NCI-H1105 (cell line): ENCODE measurements around the gene RBM33.

ENCODE experiments used
- DNase-seq: peaks from one replicate; lab custom pipeline; 2025; lab: John Stamatoyannopoulos, UW

Gene RBM33

GRCh38 chr7:155624412-155624811 is 20.0 kb upstream of the RBM33 start:
- DNase-seq = no peak

DNA sequence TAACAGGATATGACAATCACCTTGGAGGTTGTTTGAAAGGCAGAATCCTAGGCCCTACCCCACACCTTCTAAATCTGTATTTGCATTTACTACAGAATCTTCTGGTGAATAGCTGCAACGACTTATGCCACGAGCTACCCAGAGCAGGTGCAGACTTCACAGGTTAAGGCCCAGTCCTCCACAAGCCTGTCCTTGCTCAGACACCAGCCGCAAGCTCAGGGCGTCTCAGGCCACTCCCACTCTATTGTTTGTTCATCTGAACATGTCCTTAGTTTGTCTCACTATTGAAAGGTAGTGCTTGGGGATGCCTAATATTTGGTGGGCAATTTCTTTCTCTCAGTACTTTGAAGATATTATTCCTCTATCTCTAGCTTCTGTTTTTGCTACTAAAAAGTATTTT is 18.9 kb upstream of the RBM33 start:
- no peak for DNase-seq

GRCh38 chr7:155629171-155629570 is 15.3 kb upstream of the RBM33 start:
- no peak for DNase-seq

GRCh38 chr7:155631155-155631554 is 13.3 kb upstream of the RBM33 start:
- DNase-seq = no peak

DNA sequence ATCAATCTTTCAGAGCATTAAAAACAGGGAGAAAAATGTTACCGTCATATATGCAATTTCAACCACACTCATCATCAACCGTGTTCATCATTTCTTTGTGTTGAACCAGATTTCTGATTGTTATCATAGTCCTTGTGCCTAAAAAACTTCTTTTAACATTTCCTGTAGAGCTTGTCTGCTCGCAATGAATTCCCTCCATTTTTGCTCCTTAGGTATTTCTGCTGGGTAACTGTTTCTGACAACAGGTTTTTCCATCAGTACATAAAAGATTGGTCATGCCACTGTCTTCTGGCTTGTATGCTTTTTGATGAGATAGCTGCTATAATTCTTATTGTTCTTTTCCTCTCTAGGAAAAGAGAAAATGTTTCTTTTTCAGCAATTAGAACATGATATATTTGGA is 8.6 kb upstream of the RBM33 start:
- DNase-seq = no peak

DNA sequence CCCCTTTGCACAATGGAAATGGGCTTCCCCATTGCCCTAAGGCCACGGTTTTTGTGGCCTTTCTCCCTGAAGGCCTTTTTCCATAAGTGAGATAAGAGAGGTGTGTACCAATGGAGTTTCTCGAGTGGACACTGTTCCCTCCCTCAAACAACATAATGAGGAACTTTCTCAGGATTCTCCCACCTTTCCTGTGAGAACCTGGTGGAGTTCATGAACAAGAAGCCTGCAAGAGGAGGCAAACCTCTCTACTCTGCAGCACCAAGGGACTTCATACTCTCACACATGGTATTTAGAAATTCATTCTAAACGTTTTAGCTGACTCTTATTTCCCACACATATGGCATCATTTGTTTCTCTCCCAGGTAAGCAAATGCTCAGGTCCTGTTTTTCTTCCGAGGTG is 7.3 kb upstream of the RBM33 start:
- no peak for DNase-seq

DNA sequence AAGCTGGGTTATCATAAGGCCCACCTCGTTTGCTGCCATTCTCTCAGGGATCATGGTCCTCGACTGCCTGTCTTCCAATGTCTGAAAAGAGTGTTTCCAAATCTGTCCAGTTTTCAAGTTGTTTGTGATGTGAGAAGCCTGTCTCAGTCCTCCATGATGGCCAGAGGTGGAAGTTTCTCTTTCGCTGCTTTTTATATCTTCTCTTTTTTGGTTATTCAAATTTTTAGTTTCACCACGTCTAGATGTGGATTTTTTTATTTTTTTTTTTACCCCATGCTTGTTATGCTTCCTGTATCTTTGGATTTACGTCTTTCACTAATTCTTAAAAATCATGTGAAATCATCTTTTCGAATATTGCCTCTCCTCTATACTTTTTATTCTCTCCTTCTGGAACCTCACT is 6.1 kb upstream of the RBM33 start:
- DNase-seq = no peak

DNA sequence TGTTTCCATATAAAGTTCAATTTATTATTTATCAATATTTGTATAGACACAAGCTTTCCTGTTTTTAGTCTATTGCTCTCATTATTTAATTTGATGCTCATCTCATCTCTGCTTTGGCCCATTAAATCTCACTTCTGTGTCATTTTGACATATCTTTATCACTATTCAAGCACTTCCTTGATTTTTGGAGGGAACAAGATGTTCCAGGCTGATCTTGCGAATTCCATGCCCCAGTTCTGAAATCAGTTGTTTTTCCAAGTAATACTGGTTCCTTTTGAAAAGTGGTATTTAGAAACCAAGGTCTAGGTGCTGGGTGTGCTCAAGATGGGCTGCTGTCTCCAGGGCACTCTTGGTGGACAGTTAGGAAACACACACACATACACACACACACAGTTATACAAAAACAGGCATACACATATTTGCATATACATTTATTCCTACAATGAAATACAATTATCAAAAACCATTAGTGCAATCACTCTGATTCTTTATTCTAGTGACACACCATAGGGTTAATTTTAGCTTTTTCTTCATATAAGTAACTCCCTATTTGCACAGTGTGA is 4.4 kb upstream of the RBM33 start:
- no peak for DNase-seq

- DNase-seq = no peak
Observed at GRCh38 chr7:155640629-155641028, 3.8 kb upstream of the RBM33 start.

DNA sequence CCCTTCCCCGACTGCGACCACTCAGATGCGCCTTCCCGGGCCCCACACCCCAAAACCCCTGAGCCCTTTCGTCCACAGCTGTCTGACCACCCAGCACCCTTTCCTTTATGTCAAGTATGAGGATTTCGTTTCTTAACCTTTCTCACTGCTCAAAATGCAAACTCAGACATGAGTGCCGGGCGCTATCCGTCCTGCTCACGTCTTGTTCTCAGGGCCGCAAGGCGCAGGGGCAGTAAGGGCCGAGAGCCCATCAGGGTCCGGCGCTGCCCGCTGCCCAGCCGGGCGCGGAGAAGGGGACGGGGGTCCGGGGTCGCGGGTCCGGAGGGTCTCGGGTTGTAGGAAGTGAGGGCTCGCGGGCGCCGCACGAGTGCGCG is 670 bp upstream of the RBM33 start:
- no peak for DNase-seq

DNA sequence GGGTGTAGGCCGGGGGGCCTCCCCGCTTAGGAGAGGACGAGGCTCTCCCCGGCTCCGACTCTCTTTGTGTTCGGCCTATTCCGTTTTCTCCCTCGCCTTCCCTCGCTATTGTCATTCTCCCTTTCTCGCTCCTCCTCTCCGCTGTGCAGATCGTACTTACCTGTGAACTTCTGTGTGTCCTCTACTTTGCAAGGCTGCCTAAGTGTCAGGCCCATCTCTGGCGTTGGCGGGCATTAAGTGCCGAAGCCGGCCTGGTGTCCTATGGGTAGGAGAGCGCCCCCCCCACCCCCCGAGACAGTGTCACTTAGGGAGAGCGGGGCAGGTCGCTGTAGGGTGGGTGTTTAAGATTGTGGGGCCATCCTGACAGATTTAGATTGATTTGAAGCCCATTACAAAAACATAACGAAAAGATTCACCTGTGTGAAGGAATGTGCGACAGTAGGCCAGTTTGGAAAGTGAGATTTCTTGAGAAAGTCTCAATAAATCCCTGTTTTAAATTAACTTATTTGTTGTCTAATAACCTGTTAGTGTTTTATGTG is 579 bp downstream of the RBM33 start:
- peak; percentile 4 for DNase-seq

DNA sequence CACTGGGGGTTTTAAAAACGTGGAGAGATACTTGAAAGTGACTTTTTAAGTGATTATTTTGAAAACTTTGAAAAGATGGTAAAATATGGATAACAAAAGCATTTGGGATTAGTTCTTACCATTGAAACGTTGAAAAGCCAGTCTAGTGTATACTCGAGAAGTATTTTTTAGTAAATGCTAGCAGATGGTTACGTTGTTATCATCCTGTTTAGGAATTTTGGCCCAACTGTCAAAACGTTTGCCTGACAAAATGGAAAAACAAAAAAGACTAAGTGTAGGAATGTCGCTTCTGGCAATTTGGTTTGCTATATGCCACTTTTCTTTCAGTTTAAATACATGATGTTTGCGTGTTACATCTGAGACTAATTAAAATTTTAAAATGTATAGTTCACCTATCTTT is 1.2 kb downstream of the RBM33 start:
- DNase-seq = no peak

DNA sequence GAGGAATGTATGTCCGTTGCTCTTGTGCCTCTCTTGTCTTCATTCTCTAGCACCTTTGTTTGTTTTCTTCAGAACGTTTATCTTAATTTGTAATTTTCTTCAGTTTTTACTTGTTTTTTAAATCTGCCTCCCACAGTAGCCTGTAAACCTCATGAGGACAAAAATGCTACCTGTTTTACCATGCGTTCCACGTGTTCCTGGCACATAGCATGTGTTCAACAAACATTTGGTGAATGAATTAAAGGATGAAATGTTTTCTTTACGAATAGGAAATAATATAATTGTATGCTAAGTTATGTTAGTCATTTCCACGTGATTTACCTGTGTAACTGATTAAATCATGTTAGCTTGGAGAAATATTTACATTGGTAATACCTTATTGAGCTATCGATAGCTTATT is 2.2 kb downstream of the RBM33 start:
- DNase-seq = no peak

GRCh38 chr7:155647302-155647701 is 2.8 kb downstream of the RBM33 start:
- DNase-seq = no peak

DNA sequence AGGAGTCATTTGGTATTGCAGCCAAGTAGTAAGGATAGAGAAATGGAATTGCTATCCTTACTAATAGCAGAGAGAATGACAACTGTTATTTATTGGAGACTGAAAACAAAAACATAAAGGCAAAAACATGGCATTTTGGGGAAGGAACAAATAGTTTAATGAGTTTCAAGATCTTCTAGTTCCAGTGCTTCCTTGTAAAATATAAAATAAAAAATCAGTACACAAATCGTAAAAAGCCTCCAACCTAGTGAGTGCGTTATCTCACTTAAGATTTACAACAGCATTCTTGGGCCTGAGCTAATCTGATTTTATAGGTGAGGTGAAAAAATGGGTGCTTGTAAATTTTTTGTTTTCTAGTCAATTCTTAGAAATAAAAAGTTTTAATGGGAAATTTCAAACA is 3.3 kb downstream of the RBM33 start:
- no peak for DNase-seq

DNA sequence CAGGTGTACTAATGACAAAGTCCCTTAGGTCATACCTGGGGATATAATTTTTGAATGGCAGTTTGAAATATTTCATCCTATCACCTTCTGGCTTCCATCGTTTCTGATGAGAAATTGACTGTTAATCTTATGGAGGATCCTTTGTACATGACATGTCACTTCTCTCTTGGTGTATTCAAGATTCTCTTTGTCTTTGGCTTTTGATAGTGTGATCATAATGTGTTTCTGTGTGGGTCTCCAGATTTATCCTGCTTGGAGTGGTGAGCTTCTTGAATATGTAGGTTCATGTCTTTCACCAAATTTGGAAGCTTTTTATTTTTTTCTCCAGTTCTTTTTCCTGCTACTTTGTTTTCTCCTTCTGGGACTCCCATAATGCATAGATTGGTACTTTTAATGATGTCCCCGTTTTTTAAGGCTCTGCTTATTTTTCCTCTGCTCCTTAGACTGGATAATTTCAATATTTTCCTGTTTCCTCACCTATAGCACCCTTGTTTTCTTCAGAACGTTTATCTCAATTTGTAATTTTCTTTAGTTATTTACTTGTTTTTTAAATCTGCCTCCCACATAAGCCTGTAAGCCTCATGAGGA is 4.4 kb downstream of the RBM33 start:
- DNase-seq = no peak

- DNase-seq = no peak
Observed at GRCh38 chr7:155649588-155649987, 5.1 kb downstream of the RBM33 start.

DNA sequence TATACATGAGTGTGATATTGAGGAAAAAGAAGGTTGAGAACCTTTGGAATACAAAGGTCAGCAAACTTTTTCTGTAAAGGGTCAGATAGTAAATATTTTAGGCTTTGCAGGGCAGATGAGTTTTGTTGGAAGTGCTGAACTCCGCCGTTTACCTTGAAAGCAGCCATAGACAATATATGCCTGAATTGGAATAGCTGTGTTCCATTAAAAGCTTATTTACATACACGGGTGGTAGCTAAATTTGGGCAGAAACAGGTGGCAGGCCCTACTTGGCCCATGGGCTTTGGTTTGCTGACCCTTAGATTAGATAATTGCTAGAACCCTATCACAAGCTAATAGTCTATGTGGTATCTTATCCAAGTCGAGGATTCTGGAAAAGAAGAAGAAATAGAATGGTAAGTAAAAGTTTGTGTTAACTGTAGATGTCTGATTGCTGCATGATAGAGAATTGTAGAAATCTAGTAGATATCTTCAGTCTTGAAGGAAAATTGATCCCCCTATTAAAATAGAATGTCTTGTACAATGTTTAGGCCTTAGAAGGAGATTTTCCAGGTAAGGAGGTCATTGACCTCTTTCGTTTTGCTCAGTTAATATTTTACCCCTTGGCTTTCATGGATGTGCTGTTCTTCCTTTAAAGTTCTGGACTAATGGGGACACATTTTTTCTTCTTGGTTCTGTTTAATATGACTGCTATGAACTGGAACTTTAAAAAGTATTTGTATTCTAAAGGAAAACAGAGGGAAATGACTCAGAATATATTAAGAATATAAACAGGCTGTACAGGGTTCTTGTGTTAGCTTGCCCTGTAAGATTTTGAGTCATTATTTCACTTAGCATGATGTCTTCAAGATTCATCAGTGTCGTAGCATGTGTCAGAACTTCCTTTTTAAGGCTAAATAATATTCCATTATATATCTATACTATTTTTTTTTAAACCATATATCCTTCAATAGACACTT is 8.0 kb downstream of the RBM33 start:
- no peak for DNase-seq

DNA sequence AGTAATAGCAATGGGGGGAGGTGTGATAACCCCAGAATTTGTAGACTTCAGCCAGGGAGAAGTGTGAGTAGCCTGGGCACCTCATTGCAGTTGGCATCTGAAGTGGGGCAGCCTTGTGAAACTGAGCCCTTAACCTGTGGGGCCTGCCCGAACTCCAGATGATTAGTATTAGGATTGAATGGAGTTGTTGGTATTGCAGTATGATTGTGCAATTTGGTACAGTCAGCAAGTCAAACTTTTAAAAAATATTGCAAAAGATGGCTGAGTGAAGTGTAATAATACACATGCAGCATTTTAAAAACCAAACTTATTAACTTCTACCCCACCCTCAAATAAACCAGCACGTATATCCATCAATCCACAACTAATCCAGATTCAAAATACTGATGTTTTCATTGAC is 9.3 kb downstream of the RBM33 start:
- no peak for DNase-seq

DNA sequence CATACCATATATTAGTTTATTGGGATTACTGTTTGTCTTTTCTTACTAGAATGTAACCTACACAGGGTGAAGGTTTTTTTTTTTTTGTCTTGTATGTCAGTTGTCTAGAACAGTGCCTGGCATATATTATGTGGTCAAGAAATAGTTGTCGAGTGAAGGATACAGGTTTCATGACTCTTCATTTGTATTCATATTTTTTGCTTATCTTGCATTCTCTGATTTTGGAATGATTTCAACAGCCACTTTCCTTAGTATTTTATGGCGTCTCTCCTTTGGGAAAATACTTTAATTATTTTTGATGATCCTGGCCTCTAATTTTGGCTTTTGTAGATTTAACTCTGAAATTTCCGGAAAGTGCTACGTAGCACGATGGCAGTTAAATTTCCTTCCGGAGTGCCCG is 12.4 kb downstream of the RBM33 start:
- no peak for DNase-seq

- DNase-seq = no peak
Observed at GRCh38 chr7:155660059-155660757, 15.7 kb downstream of the RBM33 start.

DNA sequence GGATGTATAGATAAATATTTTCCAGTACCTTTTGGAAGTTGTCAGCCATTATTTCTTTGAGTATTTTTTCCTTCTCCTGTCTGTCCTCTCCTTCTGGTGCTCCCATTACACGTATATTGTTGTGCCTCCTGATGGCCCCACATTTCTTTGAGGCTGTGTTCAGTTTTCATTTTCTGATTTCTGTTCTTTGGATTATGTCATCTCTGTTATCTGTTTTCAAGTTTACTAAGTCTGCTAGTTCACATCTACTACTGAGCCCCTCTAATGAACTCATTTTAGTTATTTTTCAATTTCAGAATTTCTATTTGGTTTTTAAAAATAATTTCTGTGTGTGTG is 16.3 kb downstream of the RBM33 start:
- no peak for DNase-seq
